Iris pigment epithelial cell (primary cell): ENCODE data around the gene CRELD2.

Experiments
- DNase-seq: peaks from one replicate; pipeline ENCODE4 v3.0.0-alpha.2; 2011; ENCODE audit warnings: low read depth

Gene CRELD2

DNA sequence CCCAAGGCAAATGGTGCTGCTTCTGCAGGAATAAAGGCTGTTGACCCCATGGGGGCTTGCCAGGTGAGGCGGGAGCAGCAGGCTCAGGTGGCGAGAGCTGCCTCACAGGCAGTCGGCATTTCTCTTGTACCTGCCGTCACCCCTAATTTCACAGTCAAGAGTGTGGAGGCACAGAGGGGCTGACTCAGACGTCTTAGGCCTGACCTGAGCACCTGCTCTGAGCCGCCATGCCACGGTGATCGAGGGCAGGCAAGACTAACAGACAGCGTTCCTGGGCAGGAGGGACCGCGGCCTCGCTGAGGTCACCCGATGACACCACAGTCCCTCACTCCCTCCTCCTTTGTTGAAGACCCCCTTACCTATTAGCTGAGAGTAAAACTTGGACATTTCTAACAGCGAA lies 5.4 kb upstream of the CRELD2 start:
- DNase-seq, result no peak

DNA sequence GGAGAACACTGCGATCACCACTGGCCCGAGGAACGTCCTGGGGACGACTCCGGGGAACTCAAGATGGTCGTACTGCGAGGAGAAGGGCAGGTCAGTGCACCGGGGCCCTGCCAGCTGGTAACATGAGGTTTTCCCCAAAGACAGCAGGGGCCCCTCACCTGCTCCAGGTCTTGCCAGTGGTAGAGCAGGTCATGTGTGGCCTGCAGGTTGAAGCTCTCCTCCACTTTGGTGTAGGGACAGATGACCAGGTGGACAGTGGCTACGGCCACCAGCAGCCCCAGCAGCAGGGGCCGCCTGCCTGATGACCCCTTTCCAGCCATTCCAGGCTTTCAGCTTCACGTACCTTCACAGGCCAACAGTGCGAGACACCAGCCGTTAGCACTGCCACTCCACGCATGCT lies 5.0 kb upstream of the CRELD2 start:
- no peak for DNase-seq

GRCh38 chr22:49914256-49914655 lies 4.2 kb upstream of the CRELD2 start:
- no peak for DNase-seq

GRCh38 chr22:49915610-49916009 lies 2.8 kb upstream of the CRELD2 start:
- DNase-seq, result no peak

DNA sequence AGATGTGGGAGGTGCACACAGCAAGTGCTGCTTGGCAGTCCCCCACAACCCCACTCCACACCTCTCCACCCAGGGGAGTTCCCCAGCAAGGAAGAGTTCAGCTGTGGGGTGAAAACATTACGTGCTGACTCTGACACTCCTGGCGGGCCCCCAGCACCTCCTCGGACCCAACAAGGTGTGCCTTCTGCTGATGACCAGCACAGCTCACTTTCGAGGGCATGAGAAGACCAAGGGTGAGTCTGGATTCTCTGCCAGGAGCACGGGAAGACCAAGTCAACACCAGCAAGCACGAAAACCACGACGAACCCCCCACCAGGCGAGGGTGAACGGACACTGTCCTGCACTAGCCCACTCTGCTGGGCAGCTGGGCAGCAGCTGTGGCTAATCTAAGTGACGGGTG lies 1.6 kb upstream of the CRELD2 start:
- no peak for DNase-seq

- no peak for DNase-seq
Observed at GRCh38 chr22:49918911-49919881, 762 bp downstream of the CRELD2 start.

DNA sequence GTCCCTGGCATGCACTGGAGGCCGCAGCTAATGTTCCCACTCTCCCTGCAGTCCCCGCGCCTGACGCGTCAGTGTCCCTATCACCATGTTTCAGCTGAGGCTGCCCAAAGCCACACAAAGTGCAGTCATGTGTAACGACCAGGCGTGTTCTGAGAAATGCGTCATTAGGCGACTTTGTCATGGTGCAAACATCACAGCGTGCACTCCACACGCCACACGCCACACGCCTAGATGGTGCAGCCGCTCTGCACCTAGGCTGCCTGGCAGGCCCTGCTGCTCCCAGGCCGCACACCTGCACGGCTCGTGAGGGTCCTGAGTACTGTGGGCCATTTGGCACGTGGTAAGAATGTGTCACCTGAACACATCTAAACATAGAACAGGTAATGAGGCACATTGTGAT lies 2.4 kb downstream of the CRELD2 start:
- DNase-seq, result no peak

DNA sequence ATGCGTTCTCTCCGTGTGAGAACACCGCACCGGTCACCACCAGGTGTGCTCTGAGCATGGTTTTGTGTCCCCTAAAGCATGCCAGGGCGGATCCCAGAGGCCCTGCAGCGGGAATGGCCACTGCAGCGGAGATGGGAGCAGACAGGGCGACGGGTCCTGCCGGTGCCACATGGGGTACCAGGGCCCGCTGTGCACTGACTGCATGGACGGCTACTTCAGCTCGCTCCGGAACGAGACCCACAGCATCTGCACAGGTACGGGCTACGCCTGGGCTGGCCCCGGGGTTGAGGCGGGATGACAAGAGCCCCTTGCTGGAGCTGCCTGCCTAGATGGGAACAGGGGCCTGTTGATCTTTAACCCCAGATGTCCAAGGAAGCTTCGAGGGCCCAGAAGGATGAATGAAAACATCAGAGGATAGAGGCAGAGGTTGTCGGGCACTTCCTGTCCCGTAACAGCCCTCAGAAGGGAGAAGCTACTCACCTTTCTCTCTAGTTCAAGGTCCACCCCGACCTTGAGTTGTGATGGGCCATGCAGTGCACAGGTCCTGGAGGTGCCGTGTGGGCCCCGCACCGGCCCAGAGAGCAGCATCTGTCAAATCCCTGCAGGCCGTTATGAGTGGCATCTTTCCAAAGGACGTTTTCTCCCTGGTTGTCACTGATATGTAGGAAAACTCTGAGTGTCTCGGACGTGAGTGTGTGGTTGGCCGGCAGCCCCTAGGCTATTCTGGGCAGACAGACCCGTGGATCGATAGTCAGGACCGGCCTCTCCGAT lies 3.3 kb downstream of the CRELD2 start:
- DNase-seq, result no peak

DNA sequence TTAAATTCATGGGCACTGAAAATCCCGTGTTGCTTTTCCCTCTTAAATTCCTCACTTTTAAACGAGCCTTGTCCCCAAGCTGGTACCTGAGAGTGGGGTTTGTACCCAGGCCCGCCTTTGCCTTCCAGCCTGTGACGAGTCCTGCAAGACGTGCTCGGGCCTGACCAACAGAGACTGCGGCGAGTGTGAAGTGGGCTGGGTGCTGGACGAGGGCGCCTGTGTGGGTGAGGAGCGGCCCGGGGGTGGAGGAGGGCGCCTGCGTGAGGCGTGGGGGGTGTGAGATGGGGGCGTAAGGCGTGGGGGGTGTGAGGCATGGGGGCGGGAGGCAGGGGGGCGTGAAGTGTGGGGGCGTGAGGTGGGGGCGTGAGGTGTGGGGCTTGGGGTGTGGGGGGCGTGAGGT lies 4.0 kb downstream of the CRELD2 start:
- no peak for DNase-seq

GRCh38 chr22:49922926-49923325 lies 4.5 kb downstream of the CRELD2 start:
- DNase-seq, result no peak

DNA sequence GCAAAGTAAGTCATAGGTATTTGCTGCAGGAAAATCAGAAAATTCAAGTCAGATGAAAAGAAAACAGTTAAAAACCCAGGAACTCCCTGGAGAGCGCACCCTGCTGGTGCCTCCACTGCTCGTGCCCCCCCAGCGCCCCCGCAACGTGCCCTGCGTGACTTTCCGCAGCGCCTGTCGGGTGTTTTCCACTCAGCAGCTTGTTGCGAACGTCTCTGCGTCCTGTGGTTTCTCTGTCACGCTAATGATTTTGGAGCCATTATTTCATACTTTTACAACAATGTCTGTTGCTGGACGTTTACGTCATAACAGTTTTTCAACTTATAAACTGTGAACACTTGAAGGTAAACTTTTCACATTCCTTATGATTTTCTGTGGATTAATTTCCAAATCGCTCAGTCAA lies 5.0 kb downstream of the CRELD2 start:
- DNase-seq, result no peak

GRCh38 chr22:49924113-49924833 lies 5.8 kb downstream of the CRELD2 start:
- no peak for DNase-seq

DNA sequence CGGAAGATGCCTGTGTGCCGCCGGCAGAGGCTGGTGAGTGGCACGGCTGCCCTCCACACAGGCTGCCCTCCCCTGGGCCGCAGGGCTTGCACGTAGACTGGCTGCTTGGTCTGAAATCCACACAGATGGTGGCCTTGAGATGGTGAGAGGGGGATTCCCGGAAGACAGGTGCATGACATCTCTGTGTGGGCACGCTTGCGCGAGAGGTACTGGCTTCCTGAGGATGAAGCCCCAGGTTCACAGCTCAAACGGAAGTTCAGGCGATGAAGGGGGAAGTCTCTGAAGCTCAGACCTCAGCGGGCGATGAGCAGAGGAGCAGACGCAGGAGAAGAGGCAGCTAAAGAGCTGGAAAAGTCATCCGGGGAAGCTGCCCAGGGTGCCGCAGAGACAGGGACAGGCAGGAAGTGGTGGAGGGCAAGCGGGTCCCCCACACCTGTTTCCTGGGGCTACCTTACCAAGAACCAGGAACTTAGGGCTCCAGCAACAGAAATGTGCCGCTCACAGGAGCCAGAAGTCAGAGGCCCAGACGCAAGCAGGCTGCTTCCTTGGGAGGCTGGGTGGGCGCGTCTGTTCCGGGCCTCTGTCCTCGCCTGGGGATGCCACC lies 7.2 kb downstream of the CRELD2 start:
- DNase-seq, result no peak

- no peak for DNase-seq
Observed at GRCh38 chr22:49926916-49927315, 8.5 kb downstream of the CRELD2 start.

DNA sequence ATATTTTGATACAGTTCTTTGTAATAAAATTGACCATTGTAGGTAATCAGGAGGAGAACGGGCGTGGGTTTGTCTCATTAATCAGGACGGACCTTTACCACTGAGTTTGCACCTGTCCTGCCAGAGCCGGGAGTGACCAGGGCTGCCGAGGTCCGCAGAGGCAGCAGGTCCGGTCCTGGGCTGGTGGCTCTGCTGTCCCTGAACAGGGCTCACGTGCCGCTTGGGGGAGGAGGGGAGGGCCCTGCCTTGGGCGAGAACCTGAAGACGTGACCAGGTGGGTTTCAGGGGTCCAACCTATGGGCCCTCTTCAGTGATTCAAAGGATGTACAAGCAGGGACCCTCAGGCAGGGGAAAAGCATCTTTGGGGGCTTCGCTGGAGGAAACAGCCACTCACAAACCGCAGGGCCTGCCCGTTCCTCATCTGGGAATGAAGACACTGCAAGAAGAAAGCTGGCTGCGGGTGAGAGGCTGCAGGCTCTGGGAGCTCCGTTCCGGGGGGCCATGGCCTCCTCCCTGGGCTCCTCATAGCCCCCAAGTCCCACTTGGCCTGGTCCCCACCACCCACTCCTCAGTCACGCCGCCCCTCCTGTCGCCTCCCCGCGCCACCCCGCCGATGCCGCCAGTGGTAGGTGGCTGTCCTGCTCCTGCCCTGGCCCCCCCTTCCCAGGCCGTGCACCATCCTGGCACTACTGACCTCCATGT lies 9.2 kb downstream of the CRELD2 start:
- no peak for DNase-seq

DNA sequence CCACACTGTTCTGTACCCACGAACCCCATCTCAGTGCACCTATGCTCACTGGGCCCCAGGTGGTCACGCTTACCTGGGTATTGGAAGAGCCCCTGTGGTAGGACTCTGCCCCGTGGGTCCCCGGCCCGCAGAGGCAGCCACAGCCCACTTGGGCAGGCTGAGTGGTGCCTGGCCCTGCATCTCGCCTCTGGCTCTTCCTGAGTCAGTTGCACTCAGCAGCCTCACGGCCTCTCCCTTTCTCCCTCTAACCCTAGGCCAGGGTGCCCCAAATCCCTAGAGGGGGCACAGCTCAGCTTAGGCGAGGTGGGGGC lies 9.7 kb downstream of the CRELD2 start:
- DNase-seq, result no peak

- no peak for DNase-seq
Observed at GRCh38 chr22:49928555-49929210, 10.2 kb downstream of the CRELD2 start.

- no peak for DNase-seq
Observed at GRCh38 chr22:49929211-49929979, 11.0 kb downstream of the CRELD2 start.

GRCh38 chr22:49929994-49930575 lies 11.7 kb downstream of the CRELD2 start:
- no peak for DNase-seq
